Mammary epithelial cell (primary cell): Measurements from ENCODE around the gene F5.

Source experiments
- CTCF ChIP-seq, 2 donors: IDR thresholded peaks in 1 of 2; conservative IDR thresholded peaks in 1 of 2; 2 replicates each; pipeline ENCODE4 v1.5.1; 2011 to 2012; ENCODE audit warnings: inconsistent platforms in 2 of 2, low read length in 2 of 2, mild to moderate bottlenecking in 2 of 2, control low read depth in 1 of 2, low read depth in 1 of 2; ENCODE audit not compliant: insufficient read depth in 1 of 2; ENCODE audit errors: extremely low read depth in 1 of 2
- EZH2 ChIP-seq: IDR thresholded peaks from 2 replicates; pipeline ENCODE4 v1.6.1; 2012; ENCODE audit warnings: low read length, inconsistent platforms, borderline replicate concordance

GRCh38 chr1:169475806-169476387 lies 110.4 kb downstream of the F5 start:
- no peak for TF ChIP-seq CTCF (conservative IDR thresholded peaks at IDR 0.05 in 1 of 2, IDR thresholded peaks at IDR 0.05 in 1 of 2; ENCODE audit: extremely low read depth in 1 of 2, insufficient read depth in 1 of 2, low read depth in 1 of 2, low read length in 2 of 2)
- TF ChIP-seq EZH2 = no peak
